Iris pigment epithelial cell (primary cell): ENCODE data around the gene MIPOL1.
"Not testable (repeated sequence)": the region's sequence is repeated elsewhere in the genome, so short reads cannot be mapped to it uniquely, and the experiment has no call there.

Experiments used
- DNase-seq: peaks from one replicate; pipeline ENCODE4 v3.0.0-alpha.2; 2011; ENCODE audit warnings: low read depth

MIPOL1 gene

GRCh38 chr14:37401093-37401492, 203.4 kb downstream of the MIPOL1 start:
- no peak for DNase-seq

DNA sequence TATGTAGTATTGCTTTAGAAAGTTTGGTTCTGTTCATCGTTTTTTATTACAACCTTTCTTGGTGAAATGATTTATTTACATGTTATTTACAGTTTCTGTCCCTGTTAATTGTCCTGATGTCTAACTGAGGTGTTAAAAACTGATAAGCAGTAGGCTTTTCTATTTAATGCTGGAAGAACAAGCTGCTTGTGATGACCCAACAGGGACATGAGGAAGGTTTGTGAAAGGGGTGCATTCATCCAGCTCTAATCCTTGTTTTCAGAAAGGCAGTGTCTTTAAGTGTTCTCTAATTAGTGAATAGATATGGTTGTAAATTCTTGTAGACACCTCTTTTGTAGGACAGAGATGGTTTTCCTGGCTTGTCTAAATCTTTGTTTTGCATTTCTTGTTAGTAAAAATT, 205.9 kb downstream of the MIPOL1 start:
- no peak for DNase-seq

DNA sequence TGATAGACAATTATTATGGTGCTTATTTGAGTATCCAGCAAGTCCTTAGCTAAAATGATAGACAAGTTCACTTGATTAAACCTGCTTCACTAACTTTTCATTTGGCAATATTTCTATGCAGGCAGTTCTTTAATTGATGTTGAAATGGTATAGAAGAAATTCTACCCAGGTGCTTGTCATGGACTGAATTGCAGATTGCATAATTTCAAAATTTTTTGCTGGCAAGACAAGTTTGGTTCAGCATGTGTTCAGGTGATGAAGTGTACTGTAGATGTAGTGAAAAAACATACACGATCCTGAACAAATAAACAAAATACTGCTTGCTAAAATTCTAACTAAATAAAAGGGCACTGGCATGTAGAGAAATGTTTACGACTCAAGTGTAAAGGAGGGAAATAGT, 208.4 kb downstream of the MIPOL1 start:
- DNase-seq = no peak

- DNase-seq = peak; percentile 73
These were observed 213.5 kb downstream of the MIPOL1 start for GRCh38 chr14:37411079-37411735.

DNA sequence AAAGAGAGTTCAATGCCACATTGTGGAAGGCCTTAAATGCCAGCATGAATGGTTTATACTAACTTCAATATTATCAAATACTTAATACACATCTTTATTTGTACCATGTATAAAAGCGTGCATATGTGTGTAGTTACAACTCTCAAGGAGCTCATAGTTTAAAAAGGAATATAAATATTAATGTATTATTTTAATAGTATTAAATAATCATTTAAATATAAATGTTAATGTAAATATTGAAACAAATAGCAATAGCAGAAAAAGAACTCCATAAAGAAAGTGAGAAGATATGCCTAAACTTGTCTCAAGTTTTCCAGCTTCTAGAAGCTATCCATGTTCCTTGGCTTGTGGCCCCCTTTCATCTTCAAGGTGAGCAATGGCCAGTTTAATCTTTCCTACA, 215.3 kb downstream of the MIPOL1 start:
- no peak for DNase-seq

DNA sequence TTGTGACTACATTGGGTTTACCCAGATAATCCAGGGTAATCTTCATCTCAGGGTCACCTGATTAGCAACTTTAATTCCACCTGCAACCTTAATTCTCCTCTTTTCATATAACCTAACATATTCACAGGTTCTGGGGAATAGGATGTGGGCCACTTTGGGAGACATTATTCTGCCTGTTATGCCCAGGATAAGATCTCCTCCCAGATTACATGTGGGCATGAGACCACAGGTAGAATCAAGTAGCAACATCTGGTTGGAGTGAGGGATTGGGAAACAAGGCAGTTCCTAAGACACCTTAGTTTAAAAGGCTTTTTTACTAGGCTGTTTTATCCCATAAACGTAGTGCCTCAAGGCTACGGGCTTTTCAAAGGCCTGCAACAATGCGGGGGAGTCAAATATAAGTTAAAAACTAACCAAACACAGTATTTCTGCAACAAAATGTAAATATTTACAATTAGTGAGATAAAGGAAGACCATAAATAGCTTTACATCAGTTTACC, 215.8 kb downstream of the MIPOL1 start:
- no peak for DNase-seq

GRCh38 chr14:37416264-37416663, 218.5 kb downstream of the MIPOL1 start:
- no peak for DNase-seq

- no peak for DNase-seq
These were observed 219.4 kb downstream of the MIPOL1 start for GRCh38 chr14:37417151-37417550.

DNA sequence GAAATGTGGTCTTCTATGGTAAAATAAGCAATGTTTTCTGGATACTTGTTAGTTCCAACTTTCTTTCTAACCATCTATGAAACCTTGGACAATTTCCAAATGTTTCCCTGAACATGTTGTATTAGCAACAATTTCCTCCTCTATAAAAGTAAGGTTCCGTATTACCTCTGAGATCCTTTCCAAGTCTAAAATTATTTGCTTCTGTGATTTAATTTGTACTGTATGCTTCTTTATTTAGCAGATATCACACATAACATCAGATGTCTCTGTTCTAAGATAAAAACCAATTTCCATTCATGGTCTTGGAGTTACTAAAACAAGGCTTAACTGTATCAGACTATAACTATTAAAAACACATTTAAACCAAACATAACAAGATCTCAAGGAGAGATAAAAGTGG, 220.1 kb downstream of the MIPOL1 start:
- DNase-seq = no peak

DNA sequence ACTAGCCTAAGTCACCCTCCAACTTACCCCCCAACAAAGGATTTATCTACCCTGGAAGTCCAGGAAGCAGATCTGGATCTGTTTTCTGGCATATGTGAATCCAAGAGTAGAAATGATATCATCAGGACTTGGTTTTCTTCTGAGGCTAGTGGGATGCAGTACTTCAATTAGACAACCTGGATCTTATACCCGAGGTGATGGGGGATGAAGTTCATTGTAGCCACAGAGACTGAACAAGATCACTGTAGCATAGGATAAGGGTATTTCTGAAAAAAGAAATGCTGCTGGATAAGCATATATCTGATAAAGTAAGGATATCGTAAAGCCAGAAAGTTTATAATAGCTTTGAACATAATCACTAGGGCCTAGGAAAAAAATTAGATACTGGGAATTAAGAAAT, 222.9 kb downstream of the MIPOL1 start:
- no peak for DNase-seq

- no peak for DNase-seq
These were observed 224.6 kb downstream of the MIPOL1 start for GRCh38 chr14:37422319-37422718.

DNA sequence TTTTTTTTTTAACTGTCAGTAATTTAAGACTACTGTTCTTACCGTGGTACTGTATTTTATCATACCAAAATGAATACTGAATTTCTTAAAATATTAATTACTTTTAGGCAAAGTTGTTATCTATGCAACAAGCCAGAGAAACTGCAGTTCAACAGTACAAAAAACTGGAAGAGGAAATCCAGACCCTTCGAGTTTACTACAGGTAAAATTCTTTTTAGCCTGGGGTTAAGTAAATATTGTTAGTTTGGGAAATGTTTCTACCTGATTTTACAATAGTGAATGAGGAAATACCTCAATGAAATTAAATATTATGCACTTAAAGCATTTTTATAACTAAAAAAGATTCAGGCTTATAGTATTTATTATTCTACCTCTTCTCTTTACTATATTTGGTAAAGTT, 225.0 kb downstream of the MIPOL1 start:
- no peak for DNase-seq

DNA sequence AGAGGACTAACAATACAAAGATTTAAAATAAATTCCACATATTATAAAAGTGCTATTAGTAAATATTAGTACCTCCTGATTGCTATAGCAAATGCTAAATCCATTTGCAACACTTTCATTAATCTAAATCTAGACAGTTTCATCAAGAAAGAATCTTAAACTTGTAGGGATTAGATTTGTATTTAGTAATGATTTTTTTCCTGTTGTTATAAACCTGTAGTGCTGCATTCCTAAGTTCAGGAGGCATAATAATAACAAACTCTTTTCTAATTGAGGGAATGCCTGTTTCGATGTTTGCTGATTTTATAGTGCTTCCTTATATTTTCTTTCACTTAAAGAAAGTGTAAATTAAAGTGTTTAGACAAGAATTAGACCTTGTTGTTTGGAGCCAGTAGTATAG, 231.2 kb downstream of the MIPOL1 start:
- DNase-seq = no peak

GRCh38 chr14:37429618-37430017, 231.9 kb downstream of the MIPOL1 start:
- no peak for DNase-seq

GRCh38 chr14:37434867-37435266, 237.1 kb downstream of the MIPOL1 start:
- no peak for DNase-seq

GRCh38 chr14:37436519-37436918, 238.8 kb downstream of the MIPOL1 start:
- no peak for DNase-seq

GRCh38 chr14:37437490-37437889, 239.8 kb downstream of the MIPOL1 start:
- DNase-seq = no peak

DNA sequence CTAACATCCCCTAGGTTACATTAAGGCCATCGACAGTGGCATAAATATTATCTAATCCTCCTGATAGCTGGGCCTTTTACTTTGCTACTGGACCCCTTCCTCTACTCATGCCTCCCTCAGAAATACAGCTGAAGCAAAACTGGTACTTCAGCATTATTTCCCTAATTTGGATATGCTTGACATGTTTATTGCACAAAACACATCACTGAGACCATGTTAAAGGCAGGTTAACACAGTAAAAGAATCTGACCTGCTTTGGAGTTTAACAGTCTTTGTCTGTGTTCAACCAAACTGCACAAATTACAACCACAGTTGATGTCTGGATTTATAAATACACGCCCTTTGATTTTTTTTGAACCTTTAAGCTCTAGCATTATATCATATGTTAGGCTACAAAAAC, 240.7 kb downstream of the MIPOL1 start:
- DNase-seq = no peak

DNA sequence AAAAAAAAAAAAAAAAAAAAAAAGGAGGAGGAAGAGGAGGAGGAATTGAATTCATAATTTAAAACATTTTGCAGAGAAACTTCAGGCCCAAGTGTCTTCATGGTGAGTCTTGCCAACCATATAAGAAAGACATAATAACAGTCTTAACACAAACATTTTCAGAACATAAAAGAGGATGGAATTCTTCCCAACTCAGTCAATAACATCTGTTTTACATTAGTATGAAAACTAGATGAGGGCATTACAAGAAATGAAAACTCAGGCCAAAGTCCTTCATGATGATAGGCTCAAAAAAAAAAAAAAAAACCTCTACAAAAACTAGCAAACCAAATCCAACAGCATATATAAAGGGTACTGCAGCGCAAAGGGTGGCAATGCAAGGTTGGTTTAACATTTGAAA, 245.7 kb downstream of the MIPOL1 start:
- DNase-seq = peak; percentile 9

DNA sequence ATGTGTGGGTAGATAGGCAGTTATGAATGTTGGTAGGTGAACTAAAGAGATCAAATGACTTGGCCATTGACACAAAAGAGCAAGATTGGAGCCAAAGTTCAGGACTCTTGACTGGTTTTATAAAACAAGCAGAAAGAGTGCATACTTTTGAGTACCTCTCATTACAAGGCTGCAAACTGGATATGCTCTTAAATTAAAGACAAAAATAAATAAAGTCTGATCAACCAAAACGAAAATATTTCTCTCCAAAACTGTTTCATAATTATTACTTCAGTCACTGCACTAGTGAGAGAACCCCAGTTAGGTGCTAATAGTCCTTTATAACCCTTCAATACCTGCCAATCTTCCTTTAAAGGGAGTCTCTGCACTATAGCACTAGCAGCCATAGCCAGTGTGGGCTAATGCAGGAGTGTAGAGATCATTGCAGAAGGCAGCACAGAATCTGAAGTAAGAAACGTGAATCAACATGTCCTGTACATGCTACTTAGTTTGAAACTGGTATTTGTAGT, 250.2 kb downstream of the MIPOL1 start:
- DNase-seq = no peak

- DNase-seq = peak; percentile 10
These were observed 254.6 kb downstream of the MIPOL1 start for GRCh38 chr14:37452323-37452722.

- DNase-seq = no peak
These were observed 256.2 kb downstream of the MIPOL1 start for GRCh38 chr14:37453985-37454384.

DNA sequence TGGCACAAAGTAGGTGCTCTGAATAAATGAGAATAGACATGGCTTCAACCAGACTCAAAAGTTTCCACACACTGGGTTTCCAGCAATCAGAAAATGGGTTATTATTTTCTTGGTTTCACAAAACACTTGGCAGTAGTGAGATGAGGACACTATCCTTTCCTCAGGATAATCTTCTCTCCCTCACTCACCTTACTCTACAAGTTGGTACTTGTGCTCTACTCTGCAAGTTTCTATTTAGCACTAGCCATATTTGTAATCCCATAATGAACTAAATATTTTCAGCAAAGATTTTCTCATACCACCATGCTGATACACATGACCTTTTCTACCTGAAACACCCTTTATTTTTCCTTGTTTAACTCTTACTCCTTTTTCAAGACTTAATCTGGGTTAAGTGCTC, 259.6 kb downstream of the MIPOL1 start:
- DNase-seq = no peak

GRCh38 chr14:37462426-37462825, 264.7 kb downstream of the MIPOL1 start:
- not testable (repeated sequence) for DNase-seq
